ENCODE measurements around the gene PLCB1.

Gene PLCB1

GRCh38 chr20:8933381-8933807, 801.3 kb downstream of the PLCB1 start:
- no peak for DNase-seq

GRCh38 chr20:8934362-8934761, 802.3 kb downstream of the PLCB1 start:
- no peak for DNase-seq

Data from activated CD4-positive, alpha-beta T cell treated with anti-CD3 and anti-CD28 coated beads for 1 hour (primary cell).